SK-N-SH (cell line): ENCODE measurements around the gene ATP4A.

Experiments used
- CHD2 ChIP-seq: fragments of 150-350 bp; IDR thresholded peaks from 2 replicates; pipeline ENCODE4 v1.6.1; 2018; ENCODE audit warnings: low read length; ENCODE audit not compliant: partially characterized antibody
- CTCF ChIP-seq: fragments of 200-600 bp; sonication (generic); IDR thresholded peaks from 2 replicates; pipeline ENCODE4 v1.6.1; 2017; ENCODE audit warnings: antibody characterized with exemption, mild to moderate bottlenecking, moderate library complexity
- GABPA ChIP-seq: IDR thresholded peaks from 2 replicates; pipeline ENCODE4 v1.4.0; 2012; ENCODE audit warnings: low read depth, mild to moderate bottlenecking
- GATA2 ChIP-seq: sonication (generic); formaldehyde crosslinking; IDR thresholded peaks from 2 replicates; pipeline ENCODE4 v1.5.0; 2020; ENCODE audit warnings: mild to moderate bottlenecking, missing genetic modification reagents
- IRF3 ChIP-seq: fragments of 150-350 bp; IDR thresholded peaks from 2 replicates; pipeline ENCODE4 v1.6.1; 2016; ENCODE audit warnings: mild to moderate bottlenecking, low read depth, low read length
- REST ChIP-seq: IDR thresholded peaks from 2 replicates; pipeline ENCODE4 v1.6.1; 2012; ENCODE audit warnings: mild to moderate bottlenecking, low read depth, low read length, moderate library complexity
- SIN3A ChIP-seq: IDR thresholded peaks from 2 replicates; pipeline ENCODE4 v1.6.1; 2012; ENCODE audit warnings: low read depth, mild to moderate bottlenecking, low read length, moderate library complexity, borderline replicate concordance
- TCF12 ChIP-seq: IDR thresholded peaks from 2 replicates; pipeline ENCODE4 v1.4.0; 2012
- TEAD4 ChIP-seq: IDR thresholded peaks from 2 replicates; pipeline ENCODE4 v1.4.0; 2012; ENCODE audit warnings: mild to moderate bottlenecking, borderline replicate concordance; ENCODE audit not compliant: insufficient read depth
- USF2 ChIP-seq: fragments of 150-350 bp; IDR thresholded peaks from 2 replicates; pipeline ENCODE4 v1.6.1; 2017; ENCODE audit warnings: antibody characterized with exemption, low read length, low read depth, borderline replicate concordance

- no peak for TF ChIP-seq CTCF
- no peak for TF ChIP-seq TEAD4
- no peak for TF ChIP-seq REST
- TF ChIP-seq SIN3A, result no peak
- TF ChIP-seq USF2, result no peak
- no peak for TF ChIP-seq GABPA
- TF ChIP-seq GATA2 (CRISPR knock-in tag), result no peak
- no peak for TF ChIP-seq TCF12
- no peak for TF ChIP-seq IRF3
- no peak for TF ChIP-seq CHD2
These were observed 7.3 kb downstream of the ATP4A start for GRCh38 chr19:35556025-35556590.
